ENCODE measurements around the gene CSTPP1.

Gene CSTPP1

GRCh38 chr11:47161890-47162289 is 225.3 kb downstream of the CSTPP1 start:
- Histone ChIP-seq H3K9me2 (replicated peaks; ENCODE audit: control insufficient read depth, low read length) (no peaks in the 10 kb centered on the region), H3K27ac (ENCODE audit: low read depth, low read length) (no peak overlapping the region), H3K36me3 (ENCODE audit: control insufficient read depth, low read length) (peaks cover 51% of the 10 kb centered on the region), H3K9me3 (ENCODE audit: control insufficient read depth, insufficient read depth, low read length) (no peaks in the 10 kb centered on the region), H3K4me2 (ENCODE audit: low read length) (no peak overlapping the region), H3K27me3 (ENCODE audit: control insufficient read depth, low read length) (no peaks in the 10 kb centered on the region), H3K79me2 (ENCODE audit: control insufficient read depth, low read length) (no peaks in the 10 kb centered on the region), H4K20me1 (ENCODE audit: control insufficient read depth, insufficient read depth, low read depth, low read length) (no peaks in the 10 kb centered on the region; the same call in 1 of the 2 replicates), H3K4me3 (ENCODE audit: low read length) (no peak overlapping the region), H3F3A (ENCODE audit: control insufficient read depth, insufficient read depth) (no peaks in the 10 kb centered on the region), H3K4me1 (ENCODE audit: control insufficient read depth, low read length) (no peaks in the 10 kb centered on the region)
- no peak for TF ChIP-seq CTCF (IDR thresholded peaks at IDR 0.05; ENCODE audit: low read depth, low read length, poor library complexity, severe bottlenecking)
- no peak for TF ChIP-seq EZH2phosphoT487 (IDR thresholded peaks at IDR 0.05; ENCODE audit: borderline replicate concordance, low read length)

- no peaks in the 10 kb centered on the region for H3K27me3 ChIP-seq (ENCODE audit: control insufficient read depth, low read length)
- no peaks in the 10 kb centered on the region for H3K9me2 ChIP-seq (replicated peaks; ENCODE audit: control insufficient read depth, low read length)
- TF ChIP-seq EZH2phosphoT487 (IDR thresholded peaks at IDR 0.05; ENCODE audit: borderline replicate concordance, low read length) (no peak), CTCF (IDR thresholded peaks at IDR 0.05; ENCODE audit: low read depth, low read length, poor library complexity, severe bottlenecking) (no peak)
- no peaks in the 10 kb centered on the region for H3K9me3 ChIP-seq (ENCODE audit: control insufficient read depth, insufficient read depth, low read length)
- peaks cover 3% of the 10 kb centered on the region; the same call in 1 of the 2 replicates for H3K79me2 ChIP-seq (ENCODE audit: control insufficient read depth, low read length)
- H3K4me3 ChIP-seq (ENCODE audit: low read length), result no peak overlapping the region
- no peak overlapping the region for H3K27ac ChIP-seq (ENCODE audit: low read depth, low read length)
- H4K20me1 ChIP-seq (ENCODE audit: control insufficient read depth, insufficient read depth, low read depth, low read length), result no peaks in the 10 kb centered on the region; the same call in 1 of the 2 replicates
- peaks cover 56% of the 10 kb centered on the region for H3K36me3 ChIP-seq (ENCODE audit: control insufficient read depth, low read length)
- no peaks in the 10 kb centered on the region for H3F3A ChIP-seq (ENCODE audit: control insufficient read depth, insufficient read depth)
- H3K4me1 ChIP-seq (ENCODE audit: control insufficient read depth, low read length), result no peaks in the 10 kb centered on the region
- H3K4me2 ChIP-seq (ENCODE audit: low read length), result no peak overlapping the region
These were observed 225.9 kb downstream of the CSTPP1 start for GRCh38 chr11:47162426-47162825.

GRCh38 chr11:47163193-47163592 is 226.6 kb downstream of the CSTPP1 start:
- Histone ChIP-seq H3K79me2 (ENCODE audit: control insufficient read depth, low read length) (peaks cover 3% of the 10 kb centered on the region; the same call in 1 of the 2 replicates), H3K4me2 (ENCODE audit: low read length) (no peak overlapping the region), H3K4me1 (ENCODE audit: control insufficient read depth, low read length) (no peaks in the 10 kb centered on the region), H3K27me3 (ENCODE audit: control insufficient read depth, low read length) (no peaks in the 10 kb centered on the region), H3K9me2 (replicated peaks; ENCODE audit: control insufficient read depth, low read length) (no peaks in the 10 kb centered on the region), H3K27ac (ENCODE audit: low read depth, low read length) (no peak overlapping the region), H3K4me3 (ENCODE audit: low read length) (no peak overlapping the region), H3K36me3 (ENCODE audit: control insufficient read depth, low read length) (peaks cover 64% of the 10 kb centered on the region), H3K9me3 (ENCODE audit: control insufficient read depth, insufficient read depth, low read length) (no peaks in the 10 kb centered on the region), H4K20me1 (ENCODE audit: control insufficient read depth, insufficient read depth, low read depth, low read length) (no peaks in the 10 kb centered on the region; the same call in 1 of the 2 replicates), H3F3A (ENCODE audit: control insufficient read depth, insufficient read depth) (no peaks in the 10 kb centered on the region)
- TF ChIP-seq EZH2phosphoT487 (IDR thresholded peaks at IDR 0.05; ENCODE audit: borderline replicate concordance, low read length) (no peak), CTCF (IDR thresholded peaks at IDR 0.05; ENCODE audit: low read depth, low read length, poor library complexity, severe bottlenecking) (no peak)

All from DOHH2 (cell line).